ENCODE results near the gene OR4D9. TPM values are rescaled to one million over a fixed set of nuclear protein-coding genes. Genes with fewer than 3 reads are reported as not detected.
A peak's percentile ranks its signal among the peaks of the same experiment; 100 is the strongest.

OR4D9 gene
- total and polyA plus RNA-seq, 2 of the 8 experiments (the other 6 are each of a cell fraction or from before 2014, with no cell fraction given), result not detected

GRCh38 chr11:59556115-59556916 is 45.0 kb downstream of the OR4D9 start (continued):
- peak; percentile 82 for TF ChIP-seq MAX (IDR thresholded peaks at IDR 0.05)
- TF ChIP-seq USF2 (IDR thresholded peaks at IDR 0.05; ENCODE audit: low read length), result peak; percentile 38; the same call in 1 of the 2 replicates
- no peak for TF ChIP-seq CHD7 (IDR thresholded peaks at IDR 0.05; ENCODE audit: insufficient replicate concordance, low read length)
- TF ChIP-seq NANOG (IDR thresholded peaks at IDR 0.05; ENCODE audit: insufficient read depth, low read depth, low read length, poor library complexity, severe bottlenecking), result no peak
- TF ChIP-seq SUZ12 (IDR thresholded peaks at IDR 0.05; ENCODE audit: low read length), result no peak
- TF ChIP-seq POU5F1 (IDR thresholded peaks at IDR 0.05; ENCODE audit: low read depth, low read length), result peak; percentile 41; the same call in 1 of the 2 replicates

Data from H1 (cell line).